Smooth muscle cell (in vitro differentiated cells): ENCODE measurements around the gene MSTN. TPM values are rescaled to one million over a fixed set of nuclear protein-coding genes. Genes with fewer than 3 reads are reported as not detected.
A peak's percentile ranks its signal among the peaks of the same experiment; 100 is the strongest.

Experiments used
- DNase-seq: peaks from one replicate; lab custom pipeline; 2025; ENCODE audit not compliant: unreplicated experiment; lab: John Stamatoyannopoulos, UW
- H2AFZ ChIP-seq: fragments of 200-600 bp; sonication (generic); 2 replicates; pipeline ENCODE4 v1.6.0; 2016; ENCODE audit warnings: antibody characterized with exemption, low read depth, mild to moderate bottlenecking
- H3F3A ChIP-seq: fragments of 200-600 bp; sonication (generic); 2 replicates; pipeline ENCODE4 v1.6.0; 2017; ENCODE audit warnings: antibody characterized with exemption, low read depth
- H3K27ac ChIP-seq: fragments of 200-600 bp; sonication (generic); 2 replicates; pipeline ENCODE4 v1.5.1; 2016; ENCODE audit warnings: low read depth, mild to moderate bottlenecking
- H3K27me3 ChIP-seq: fragments of 200-600 bp; sonication (generic); 2 replicates; pipeline ENCODE4 v1.6.1; 2016; ENCODE audit warnings: low read depth, mild to moderate bottlenecking
- H3K36me3 ChIP-seq: fragments of 200-600 bp; sonication (generic); 2 replicates; pipeline ENCODE4 v1.5.1; 2016; ENCODE audit warnings: low read depth
- H3K4me1 ChIP-seq: fragments of 200-600 bp; sonication (generic); 2 replicates; pipeline ENCODE4 v1.5.1; 2016; ENCODE audit warnings: low read depth
- H3K4me2 ChIP-seq: fragments of 200-600 bp; sonication (generic); 2 replicates; pipeline ENCODE4 v1.6.0; 2016; ENCODE audit warnings: mild to moderate bottlenecking
- H3K4me3 ChIP-seq: fragments of 200-600 bp; sonication (generic); 2 replicates; pipeline ENCODE4 v1.5.1; 2016; ENCODE audit warnings: mild to moderate bottlenecking
- H3K79me2 ChIP-seq: fragments of 200-600 bp; sonication (generic); 2 replicates; pipeline ENCODE4 v1.6.0; 2016; ENCODE audit warnings: low read depth, mild to moderate bottlenecking
- H3K9ac ChIP-seq: fragments of 200-600 bp; sonication (generic); 2 replicates; pipeline ENCODE4 v1.6.0; 2016; ENCODE audit warnings: low read depth
- H3K9me3 ChIP-seq: fragments of 200-600 bp; sonication (generic); replicated peaks from 2 replicates; pipeline ENCODE4 v1.5.1; 2016; ENCODE audit warnings: low read depth
- H4K20me1 ChIP-seq: fragments of 200-600 bp; sonication (generic); 2 replicates; pipeline ENCODE4 v1.6.0; 2016; ENCODE audit warnings: low read depth
- CTCF ChIP-seq: fragments of 200-600 bp; sonication (generic); IDR thresholded peaks from 2 replicates; pipeline ENCODE4 v1.5.1; 2017; ENCODE audit warnings: borderline replicate concordance, mild to moderate bottlenecking, antibody characterized with exemption; ENCODE audit not compliant: insufficient read depth, poor library complexity, severe bottlenecking
- WGBS: methylation state at CpG from one replicate; pipeline ENCODE4 v1.1.7; 2016; ENCODE audit warnings: low lambda C conversion rate; 5-methylcytosine and 5-hydroxymethylcytosine counted together
- polyA plus RNA-seq: library from polyadenylated mRNA; unstranded; fragments of >200 nt; fragmentation: Nextera tagmentation; extraction: Ambion mirVana; gene quantifications from 2 replicates; pipeline ENCODE4 v1.2.1, GENCODE V29; 2016
- total RNA-seq: library from RNA; depleted of rRNA; stranded (reverse); fragments of >200 nt; gene quantifications from 2 replicates; pipeline ENCODE4 v1.2.3, GENCODE V29; 2014

The MSTN gene
- total and polyA plus RNA-seq, 2 experiments from 2014 or later, result 0.09 TPM; not detected in 1

GRCh38 chr2:190107409-190107808, 44.9 kb upstream of the MSTN start:
- Histone ChIP-seq H3K4me1 (no peaks in the 10 kb centered on the region), H3K9me3 (no peaks in the 10 kb centered on the region), H3K4me3 (no peak overlapping the region), H3K79me2 (no peaks in the 10 kb centered on the region), H3K36me3 (no peaks in the 10 kb centered on the region), H3K27ac (no peak overlapping the region), H3K9ac (no peak overlapping the region), H3F3A (no peaks in the 10 kb centered on the region), H4K20me1 (no peaks in the 10 kb centered on the region), H2AFZ (no peak overlapping the region), H3K4me2 (no peak overlapping the region), H3K27me3 (no peaks in the 10 kb centered on the region)
- TF ChIP-seq CTCF, result no peak
- 90% methylated on average over 4 of the region's 4 CpGs for WGBS
- no peak for DNase-seq

GRCh38 chr2:190106783-190107182, 44.3 kb upstream of the MSTN start:
- Histone ChIP-seq H4K20me1 (no peaks in the 10 kb centered on the region), H3K9ac (no peak overlapping the region), H3F3A (no peaks in the 10 kb centered on the region), H3K79me2 (no peaks in the 10 kb centered on the region), H3K9me3 (no peaks in the 10 kb centered on the region), H3K36me3 (no peaks in the 10 kb centered on the region), H3K4me3 (no peak overlapping the region), H2AFZ (no peak overlapping the region), H3K4me1 (no peaks in the 10 kb centered on the region), H3K4me2 (no peak overlapping the region), H3K27ac (no peak overlapping the region), H3K27me3 (no peaks in the 10 kb centered on the region)
- TF ChIP-seq CTCF, result no peak
- no peak for DNase-seq

GRCh38 chr2:190105554-190105953, 43.0 kb upstream of the MSTN start:
- WGBS, result 78% methylated on average over 2 of the region's 2 CpGs
- H3K9me3 ChIP-seq, result no peaks in the 10 kb centered on the region
- no peak overlapping the region for H3K27ac ChIP-seq

More at GRCh38 chr2:190105554-190105953, 43.0 kb upstream of the MSTN start:
- TF ChIP-seq CTCF, result no peak
- no peaks in the 10 kb centered on the region for H3K36me3 ChIP-seq
- H4K20me1 ChIP-seq, result no peaks in the 10 kb centered on the region
- no peak overlapping the region for H3K4me3 ChIP-seq
- H3K4me1 ChIP-seq, result no peaks in the 10 kb centered on the region
- H2AFZ ChIP-seq, result peak overlapping the region; percentile 24
- no peak for DNase-seq
- H3K9ac ChIP-seq, result no peak overlapping the region
- H3K79me2 ChIP-seq, result no peaks in the 10 kb centered on the region
- no peak overlapping the region for H3K4me2 ChIP-seq
- no peaks in the 10 kb centered on the region for H3K27me3 ChIP-seq
- no peaks in the 10 kb centered on the region for H3F3A ChIP-seq
